Colonic mucosa (tissue), 4 donors: ENCODE data around the gene PDC. TPM values are rescaled to one million over a fixed set of nuclear protein-coding genes. Genes with fewer than 3 reads are reported as not detected.

Experiments used
- DNase-seq: peaks from one replicate; pipeline ENCODE4 v3.0.0-alpha.2; 2020
- H3K27ac ChIP-seq: fragments of 200-600 bp; one replicate; pipeline ENCODE4 v1.8.0; 2021
- H3K27me3 ChIP-seq: fragments of 200-600 bp; one replicate; pipeline ENCODE4 v1.8.0; 2021
- H3K36me3 ChIP-seq: fragments of 200-600 bp; one replicate; pipeline ENCODE4 v1.8.0; 2021
- H3K4me1 ChIP-seq: fragments of 200-600 bp; one replicate; pipeline ENCODE4 v1.8.0; 2021; ENCODE audit warnings: mild to moderate bottlenecking
- H3K4me3 ChIP-seq: fragments of 200-600 bp; one replicate; pipeline ENCODE4 v1.8.0; 2021
- H3K9ac ChIP-seq, 2 donors: one replicate each; pipeline ENCODE4 v1.7.0; 2013; ENCODE audit warnings: control low read depth in 2 of 2, low read depth in 2 of 2, low read length in 2 of 2
- H3K9me3 ChIP-seq: fragments of 200-600 bp; one replicate; pipeline ENCODE4 v1.8.0; 2021
- intact Hi-C: fragments of 100-400 bp; cut with DNase I; formaldehyde crosslinking; loops from one replicate; pipeline ENCODE4 v1.14.1; 2022
- total RNA-seq, 2 donors: library from RNA; stranded (reverse); fragmentation: NEBNext Ultra II Directional in 1 of 2; extraction: Animal tissue kit (Norgen Biotek cat#: 25700) in 1 of 2; gene quantifications; one replicate each; pipeline ENCODE4 v1.2.1, GENCODE V29; 2021
- TF ChIP-seq, protein P1 (sequence below): fragments of 200-600 bp; IDR thresholded peaks from one replicate; pipeline ENCODE4 v1.8.0; 2022; ENCODE audit warnings: antibody characterized with exemption, mild to moderate bottlenecking
- donor health status: healthy.
- donor health status: DM: no; HTN: no; CAD: no.
- donor health status: DM: no; HTN: no; CAD: no.

The PDC gene
- total RNA-seq, 2 donors from 2014 or later, result not detected

GRCh38 chr1:186421446-186421845 lies 39.5 kb downstream of the PDC start:
- no peaks in the 10 kb centered on the region for H3K27me3 ChIP-seq
- H3K4me1 ChIP-seq, result no peaks in the 10 kb centered on the region
- no peaks in the 10 kb centered on the region for H3K9me3 ChIP-seq
- DNase-seq, result no peak
- no peaks in the 10 kb centered on the region for H3K36me3 ChIP-seq
- H3K27ac ChIP-seq, result no peak overlapping the region
- intact Hi-C loops, result no loop called here
- TF ChIP-seq, protein P1, sequence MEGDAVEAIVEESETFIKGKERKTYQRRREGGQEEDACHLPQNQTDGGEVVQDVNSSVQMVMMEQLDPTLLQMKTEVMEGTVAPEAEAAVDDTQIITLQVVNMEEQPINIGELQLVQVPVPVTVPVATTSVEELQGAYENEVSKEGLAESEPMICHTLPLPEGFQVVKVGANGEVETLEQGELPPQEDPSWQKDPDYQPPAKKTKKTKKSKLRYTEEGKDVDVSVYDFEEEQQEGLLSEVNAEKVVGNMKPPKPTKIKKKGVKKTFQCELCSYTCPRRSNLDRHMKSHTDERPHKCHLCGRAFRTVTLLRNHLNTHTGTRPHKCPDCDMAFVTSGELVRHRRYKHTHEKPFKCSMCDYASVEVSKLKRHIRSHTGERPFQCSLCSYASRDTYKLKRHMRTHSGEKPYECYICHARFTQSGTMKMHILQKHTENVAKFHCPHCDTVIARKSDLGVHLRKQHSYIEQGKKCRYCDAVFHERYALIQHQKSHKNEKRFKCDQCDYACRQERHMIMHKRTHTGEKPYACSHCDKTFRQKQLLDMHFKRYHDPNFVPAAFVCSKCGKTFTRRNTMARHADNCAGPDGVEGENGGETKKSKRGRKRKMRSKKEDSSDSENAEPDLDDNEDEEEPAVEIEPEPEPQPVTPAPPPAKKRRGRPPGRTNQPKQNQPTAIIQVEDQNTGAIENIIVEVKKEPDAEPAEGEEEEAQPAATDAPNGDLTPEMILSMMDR, result no peak
- H3K9ac ChIP-seq, result no peak overlapping the region
- no peak overlapping the region for H3K4me3 ChIP-seq

- H3K9me3 ChIP-seq, result no peaks in the 10 kb centered on the region
- no peaks in the 10 kb centered on the region for H3K4me1 ChIP-seq
- intact Hi-C loops, result no loop called here
- no peak for DNase-seq
- H3K9ac ChIP-seq, result no peak overlapping the region
- no peaks in the 10 kb centered on the region for H3K27me3 ChIP-seq
- TF ChIP-seq, protein P1, result no peak
- H3K27ac ChIP-seq, result no peak overlapping the region
- H3K4me3 ChIP-seq, result no peak overlapping the region
- no peaks in the 10 kb centered on the region for H3K36me3 ChIP-seq
Observed at GRCh38 chr1:186420923-186421322, 40.0 kb downstream of the PDC start.

GRCh38 chr1:186420311-186420710 lies 40.6 kb downstream of the PDC start:
- TF ChIP-seq, protein P1, result no peak
- no peaks in the 10 kb centered on the region for H3K9me3 ChIP-seq
- no peaks in the 10 kb centered on the region for H3K27me3 ChIP-seq
- H3K36me3 ChIP-seq, result no peaks in the 10 kb centered on the region
- intact Hi-C loops, result no loop called here
- DNase-seq, result no peak
- no peak overlapping the region for H3K9ac ChIP-seq
- H3K4me1 ChIP-seq, result no peaks in the 10 kb centered on the region
- no peak overlapping the region for H3K4me3 ChIP-seq
- no peak overlapping the region for H3K27ac ChIP-seq

GRCh38 chr1:186418503-186418902 lies 42.4 kb downstream of the PDC start:
- Histone ChIP-seq H3K9me3 (no peaks in the 10 kb centered on the region), H3K27ac (no peak overlapping the region), H3K36me3 (no peaks in the 10 kb centered on the region), H3K27me3 (no peaks in the 10 kb centered on the region), H3K9ac (no peak overlapping the region), H3K4me1 (no peaks in the 10 kb centered on the region), H3K4me3 (no peak overlapping the region)
- DNase-seq, result no peak
- TF ChIP-seq, protein P1, result no peak
- intact Hi-C loops, result loop anchor here (10.0 kb wide), 1 partner anchor 576 kb away; no protein-coding TSS in a partner anchor

- no peak for DNase-seq
- no peak overlapping the region for H3K4me3 ChIP-seq
- TF ChIP-seq, protein P1, result no peak
- intact Hi-C loops, result loop anchor here (10.0 kb wide), 1 partner anchor 581 kb away; no protein-coding TSS in a partner anchor
- no peaks in the 10 kb centered on the region for H3K4me1 ChIP-seq
- H3K9ac ChIP-seq, result no peak overlapping the region
- no peaks in the 10 kb centered on the region for H3K9me3 ChIP-seq
- no peak overlapping the region for H3K27ac ChIP-seq
- no peaks in the 10 kb centered on the region for H3K27me3 ChIP-seq
- H3K36me3 ChIP-seq, result no peaks in the 10 kb centered on the region
Observed at GRCh38 chr1:186413319-186413718, 47.6 kb downstream of the PDC start.
